GM12873 (cell line): Measurements from ENCODE around the gene RIMS4.

Experiments used
- CTCF ChIP-seq: IDR thresholded peaks from 2 replicates; pipeline ENCODE4 v1.5.1; 2012; ENCODE audit warnings: low read depth, mild to moderate bottlenecking, moderate library complexity, low read length, control low read depth; ENCODE audit not compliant: insufficient read depth; ENCODE audit errors: missing control alignments

RIMS4 gene

GRCh38 chr20:44736170-44737021, 74.0 kb downstream of the RIMS4 start:
- TF ChIP-seq CTCF, result no peak

GRCh38 chr20:44735816-44736169, 74.6 kb downstream of the RIMS4 start:
- no peak for TF ChIP-seq CTCF

DNA sequence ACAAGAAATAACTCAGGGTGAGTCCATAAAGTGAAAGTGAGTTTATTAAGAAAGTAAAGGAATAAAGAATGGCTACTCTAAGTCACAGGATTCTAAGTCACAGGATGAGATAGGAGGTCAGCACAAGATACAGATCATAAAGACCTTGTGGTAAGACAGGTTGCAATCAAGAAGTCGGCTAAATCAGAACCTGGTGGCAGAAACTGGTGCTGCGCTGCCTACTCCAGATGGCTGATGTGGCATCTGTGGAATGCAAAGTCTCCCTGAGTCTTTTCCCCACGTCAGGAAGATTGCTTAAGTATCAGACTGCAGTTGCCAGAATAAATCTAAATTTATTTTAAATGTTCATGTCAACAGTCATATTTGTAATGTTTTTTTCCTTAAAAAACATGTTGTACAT, 75.4 kb downstream of the RIMS4 start:
- peak; percentile 30 for TF ChIP-seq CTCF

DNA sequence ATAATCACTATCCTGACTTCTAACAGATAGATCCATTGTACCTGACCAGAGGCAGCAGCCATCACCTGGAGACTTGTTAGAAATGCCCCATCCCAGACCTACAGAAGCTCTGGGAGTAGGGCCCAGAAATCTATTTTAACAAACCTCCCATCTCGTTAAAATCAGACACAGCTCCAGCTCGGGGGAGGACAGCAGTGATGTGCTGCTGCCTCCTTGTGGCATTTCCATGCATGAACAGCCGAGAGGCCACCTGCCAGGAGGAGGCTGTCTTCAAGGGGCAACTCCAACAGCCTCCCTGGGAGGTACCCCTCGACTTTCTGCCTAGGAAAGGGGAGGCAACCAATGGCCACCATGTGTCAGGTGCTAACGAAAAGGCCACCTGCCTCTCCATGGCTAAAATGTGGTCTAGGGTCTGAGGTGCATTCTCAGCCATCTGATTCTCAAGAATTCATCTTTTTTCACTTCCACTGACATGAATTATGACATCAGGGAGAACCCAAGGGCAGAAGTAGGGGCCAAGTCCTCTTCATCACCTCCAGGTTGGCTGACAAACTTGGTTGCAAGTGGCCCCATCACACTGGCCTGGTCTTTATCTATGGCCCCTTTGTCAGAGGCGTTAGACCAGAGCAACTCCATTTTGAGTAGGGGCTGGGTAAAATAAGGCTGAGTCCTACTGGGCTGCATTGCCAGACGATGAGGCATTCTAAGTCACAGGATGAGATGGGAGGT, 76.8 kb downstream of the RIMS4 start:
- TF ChIP-seq CTCF, result peak; percentile 92

DNA sequence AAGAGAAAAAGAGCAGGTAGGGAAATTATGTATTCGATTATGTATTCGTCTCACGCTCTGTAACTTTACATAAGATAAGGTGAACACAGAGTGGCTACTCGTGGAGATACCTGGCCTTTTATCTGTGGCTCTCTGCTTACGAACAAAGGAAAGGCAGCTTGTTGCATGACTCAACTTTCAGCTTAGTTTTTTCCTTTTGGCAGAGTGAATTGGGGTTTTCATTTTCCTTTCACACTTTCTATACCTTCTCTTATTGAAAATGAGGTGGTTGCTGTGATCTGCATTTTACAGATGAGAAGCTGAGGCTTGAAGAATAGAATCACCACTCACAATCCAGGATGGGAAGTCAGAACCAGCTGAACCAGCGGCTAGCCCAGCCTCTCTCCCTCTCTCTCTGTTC, 78.0 kb downstream of the RIMS4 start:
- no peak for TF ChIP-seq CTCF

DNA sequence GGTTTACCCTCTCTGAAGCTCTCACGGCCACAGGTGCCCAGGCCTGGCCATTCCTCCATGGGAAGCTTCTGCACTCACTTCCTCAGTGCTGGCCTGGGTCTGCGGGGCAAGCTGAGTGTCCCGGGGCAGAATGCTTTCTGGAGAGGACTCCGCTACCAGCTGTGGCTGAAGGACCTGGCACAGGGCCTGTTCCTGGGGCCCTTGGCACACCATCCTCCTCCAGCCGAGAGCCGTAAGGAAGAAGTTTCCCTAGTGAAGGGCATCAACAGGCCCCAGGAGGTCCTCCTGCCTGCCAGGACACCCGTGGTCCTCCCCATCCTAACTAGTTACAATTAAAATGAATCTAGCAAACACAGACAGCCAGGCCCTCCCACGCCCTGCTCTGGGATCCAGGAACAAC, 78.7 kb downstream of the RIMS4 start:
- TF ChIP-seq CTCF, result no peak

- TF ChIP-seq CTCF, result no peak
Observed at GRCh38 chr20:44730441-44730840, 79.9 kb downstream of the RIMS4 start.
